Activated effector memory CD4-positive, alpha-beta T cell treated with anti-CD3 and anti-CD28 coated beads, Interleukin-2, amount 50 U/mL, for 16 hours (primary cell): ENCODE results near the gene AMMECR1L.
"Not testable (repeated sequence)": the region's sequence is repeated elsewhere in the genome, so short reads cannot be mapped to it uniquely, and the experiment has no call there.

Experiments used
- DNase-seq: peaks from one replicate; pipeline ENCODE4 v3.0.0-alpha.2; 2020

Gene AMMECR1L

GRCh38 chr2:127885780-127886592, at the start of gene AMMECR1L:
Gene AMMECR1L, minus strand, starts transcription at chr2:127885956. Its CDS starts 11,722 bp downstream, at chr2:127874234.
- DNase-seq = peak; percentile 91

- no peak for DNase-seq
These were observed 49.6 kb upstream of the AMMECR1L start for GRCh38 chr2:127935337-127935736.

- DNase-seq = no peak
These were observed 46.6 kb upstream of the AMMECR1L start for GRCh38 chr2:127932199-127932876.

GRCh38 chr2:127929449-127929848, 43.7 kb upstream of the AMMECR1L start:
- no peak for DNase-seq

GRCh38 chr2:127927384-127927783, 41.6 kb upstream of the AMMECR1L start:
- DNase-seq = no peak

GRCh38 chr2:127917916-127918315, 32.2 kb upstream of the AMMECR1L start:
- DNase-seq = no peak

GRCh38 chr2:127913808-127914457, 28.2 kb upstream of the AMMECR1L start:
- DNase-seq = peak; percentile 10

- DNase-seq = no peak
These were observed 26.0 kb upstream of the AMMECR1L start for GRCh38 chr2:127911737-127912136.

GRCh38 chr2:127910415-127910814, 24.7 kb upstream of the AMMECR1L start:
- peak; percentile 1 for DNase-seq

- peak; percentile 38 for DNase-seq
These were observed 23.3 kb upstream of the AMMECR1L start for GRCh38 chr2:127909019-127909418.

GRCh38 chr2:127907733-127908400, 22.1 kb upstream of the AMMECR1L start:
- peak; percentile 21 for DNase-seq

- DNase-seq = peak; percentile 54
These were observed 20.6 kb upstream of the AMMECR1L start for GRCh38 chr2:127906206-127906926.

GRCh38 chr2:127901339-127902056, 15.7 kb upstream of the AMMECR1L start:
- no peak for DNase-seq

GRCh38 chr2:127897531-127898211, 11.9 kb upstream of the AMMECR1L start:
- DNase-seq = no peak

- no peak for DNase-seq
These were observed 7.7 kb upstream of the AMMECR1L start for GRCh38 chr2:127893494-127893893.

- no peak for DNase-seq
These were observed 7.3 kb upstream of the AMMECR1L start for GRCh38 chr2:127893033-127893432.

GRCh38 chr2:127891811-127892210, 6.1 kb upstream of the AMMECR1L start:
- no peak for DNase-seq

GRCh38 chr2:127890756-127891155, 5.0 kb upstream of the AMMECR1L start:
- not testable (repeated sequence) for DNase-seq

- DNase-seq = no peak
These were observed 3.0 kb upstream of the AMMECR1L start for GRCh38 chr2:127888772-127889171.

- DNase-seq = no peak
These were observed 2.0 kb upstream of the AMMECR1L start for GRCh38 chr2:127887776-127888130.

- no peak for DNase-seq
These were observed 1.5 kb upstream of the AMMECR1L start for GRCh38 chr2:127887082-127887775.
